Activated B cell treated with CpG ODN at 0.5 μM for 24 hours (primary cell): ENCODE measurements around the gene AGA. TPM values are rescaled to one million over a fixed set of nuclear protein-coding genes. Genes with fewer than 3 reads are reported as not detected.

Experiments
- ATAC-seq: fragments of 200-7000 bp; cut with Tn5 transposase; one replicate; pipeline ENCODE4 v1.10.0; 2021; ENCODE audit warnings: low read depth, mild to moderate bottlenecking, moderate library complexity
- CTCF ChIA-PET: fragments of 350-600 bp; sonication (Branson Sonifier 250); formaldehyde crosslinking; loops from one replicate; lab custom pipeline; 2021; ENCODE audit warnings: antibody characterized with exemption; lab: Charles Lee
- POLR2A ChIA-PET: fragments of 350-600 bp; sonication (Branson Sonifier 250); formaldehyde crosslinking; loops from one replicate; lab custom pipeline; 2021; ENCODE audit warnings: antibody characterized with exemption; lab: Charles Lee
- DNase-seq: peaks from one replicate; pipeline ENCODE4 v3.0.0; 2022
- H3K27ac Mint-ChIP-seq: one replicate; pipeline ENCODE4 v1.8.0; 2020; ENCODE audit warnings: mixed read lengths
- H3K27me3 Mint-ChIP-seq: one replicate; pipeline ENCODE4 v1.8.0; 2021; ENCODE audit warnings: mixed read lengths
- H3K36me3 Mint-ChIP-seq: one replicate; pipeline ENCODE4 v1.8.0; 2021; ENCODE audit warnings: low read depth, mixed read lengths
- H3K4me1 Mint-ChIP-seq: one replicate; pipeline ENCODE4 v1.8.0; 2021; ENCODE audit warnings: mixed read lengths
- H3K4me3 Mint-ChIP-seq: one replicate; pipeline ENCODE4 v1.8.0; 2020; ENCODE audit warnings: mild to moderate bottlenecking, mixed read lengths
- H3K9me3 Mint-ChIP-seq: one replicate; pipeline ENCODE4 v1.8.0; 2020; ENCODE audit warnings: mixed read lengths
- intact Hi-C: fragments of 100-400 bp; cut with micrococcal nuclease; formaldehyde crosslinking; loops from one replicate; pipeline ENCODE4 v1.15.1; 2024
- total RNA-seq: library from RNA; stranded (reverse); gene quantifications from 2 replicates; pipeline ENCODE4 v1.2.3, GENCODE V29; 2022
- TF ChIP-seq, protein P1 (sequence below): fragments of 200-600 bp; IDR thresholded peaks from one replicate; pipeline ENCODE4 v1.8.0; 2022; ENCODE audit warnings: antibody characterized with exemption, mild to moderate bottlenecking

AGA gene
- total RNA-seq, result 27.7 and 31.1 TPM in 2 replicates

DNA sequence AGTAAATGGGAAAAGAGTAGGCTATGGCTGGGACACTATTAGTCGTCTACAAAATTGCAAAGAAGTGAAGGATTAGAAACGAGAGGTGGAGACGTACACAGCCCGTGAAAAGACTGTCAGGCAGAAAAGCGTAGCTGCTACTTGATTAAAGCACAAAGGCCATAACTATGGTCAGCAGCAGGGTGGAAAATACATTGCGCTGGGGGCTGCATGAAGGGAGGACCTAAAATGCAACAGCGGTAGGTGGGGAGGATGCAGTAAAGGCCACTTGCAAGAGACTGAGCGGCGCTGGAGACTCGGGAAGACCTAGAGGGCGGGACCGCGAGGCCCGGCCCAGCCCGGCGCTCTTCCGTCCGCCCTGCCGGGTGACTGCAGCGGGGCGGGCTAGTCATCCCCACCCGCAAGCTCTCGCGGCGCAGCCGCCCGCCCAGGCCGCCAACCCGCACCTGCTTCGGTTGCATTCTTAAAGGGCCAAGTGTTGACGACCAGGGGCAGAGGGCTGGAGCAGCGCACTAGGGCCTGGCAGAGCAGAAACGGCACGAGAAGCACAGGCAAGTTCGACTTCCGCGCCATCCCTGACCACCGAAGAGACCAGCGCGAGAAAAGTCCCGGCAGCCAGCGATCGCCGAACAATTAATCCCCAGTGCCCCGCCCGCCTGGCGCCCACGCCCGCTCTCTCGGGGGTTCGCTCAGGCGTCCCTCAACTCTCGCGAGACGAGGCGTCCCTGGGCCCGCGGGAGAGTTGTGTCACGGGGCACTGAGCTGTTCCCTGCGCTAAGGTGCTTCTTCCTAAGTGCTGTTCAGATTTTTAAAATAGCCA lies at the start of gene AGA:
Gene AGA (minus strand): TSS at position 635 of the 820 bp plus-strand sequence. CDS start 62 bp downstream, at position 573.
- intact Hi-C loops, result loop anchor here (1.0 to 2.0 kb wide), 4 partner anchors 132 to 1377 kb away; partner anchors contain the start of genes SPATA4 and WDR17
- DNase-seq, result peak; percentile 90
- Mint-ChIP-seq H3K27ac (peak within 1 kb of the TSS; percentile 91), H3K36me3 (peaks cover 34% of the 10 kb centered on the region), H3K4me3 (peak within 1 kb of the TSS; percentile 86), H3K4me1 (peaks cover 23% of the 10 kb centered on the region), H3K9me3 (no peaks in the 10 kb centered on the region), H3K27me3 (no peaks in the 10 kb centered on the region)
- CTCF ChIA-PET, result interaction anchor here (0.7 kb wide), 1 partner anchor 26 kb away, joined by 3 read pairs; no protein-coding TSS in a partner anchor
- ATAC-seq, result peak; percentile 91
- POLR2A ChIA-PET, result interaction anchor here (0.5 to 3.4 kb wide), 13 partner anchors 9 to 1440 kb away, joined by 3 to 19 read pairs (median 4); partner anchors contain the start of genes NEIL3 and SPATA4
- TF ChIP-seq, protein P1, sequence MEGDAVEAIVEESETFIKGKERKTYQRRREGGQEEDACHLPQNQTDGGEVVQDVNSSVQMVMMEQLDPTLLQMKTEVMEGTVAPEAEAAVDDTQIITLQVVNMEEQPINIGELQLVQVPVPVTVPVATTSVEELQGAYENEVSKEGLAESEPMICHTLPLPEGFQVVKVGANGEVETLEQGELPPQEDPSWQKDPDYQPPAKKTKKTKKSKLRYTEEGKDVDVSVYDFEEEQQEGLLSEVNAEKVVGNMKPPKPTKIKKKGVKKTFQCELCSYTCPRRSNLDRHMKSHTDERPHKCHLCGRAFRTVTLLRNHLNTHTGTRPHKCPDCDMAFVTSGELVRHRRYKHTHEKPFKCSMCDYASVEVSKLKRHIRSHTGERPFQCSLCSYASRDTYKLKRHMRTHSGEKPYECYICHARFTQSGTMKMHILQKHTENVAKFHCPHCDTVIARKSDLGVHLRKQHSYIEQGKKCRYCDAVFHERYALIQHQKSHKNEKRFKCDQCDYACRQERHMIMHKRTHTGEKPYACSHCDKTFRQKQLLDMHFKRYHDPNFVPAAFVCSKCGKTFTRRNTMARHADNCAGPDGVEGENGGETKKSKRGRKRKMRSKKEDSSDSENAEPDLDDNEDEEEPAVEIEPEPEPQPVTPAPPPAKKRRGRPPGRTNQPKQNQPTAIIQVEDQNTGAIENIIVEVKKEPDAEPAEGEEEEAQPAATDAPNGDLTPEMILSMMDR, result no peak

DNA sequence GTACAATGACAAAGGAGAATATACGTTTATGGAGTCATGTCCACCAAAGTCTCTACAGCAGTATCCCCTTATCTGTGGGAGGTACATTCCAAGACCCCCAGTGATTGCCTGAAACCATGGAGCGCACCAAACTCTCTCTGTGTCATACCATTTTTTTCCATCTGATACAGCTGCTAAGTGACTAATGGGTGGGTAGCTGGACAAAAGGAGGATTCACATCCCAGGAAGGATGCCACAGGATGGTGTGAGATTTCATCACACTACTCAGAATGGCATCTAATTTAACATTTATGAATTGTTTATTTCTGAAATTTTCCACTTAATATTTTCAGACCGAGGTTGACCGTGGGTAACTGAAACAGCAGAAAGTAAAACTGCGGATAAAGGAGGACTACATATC lies 49.8 kb upstream of the AGA start:
- no peak for ATAC-seq
- no peaks in the 10 kb centered on the region for H3K36me3 Mint-ChIP-seq
- POLR2A ChIA-PET, result no interaction called here
- TF ChIP-seq, protein P1, result no peak
- no peak overlapping the region for H3K27ac Mint-ChIP-seq
- no peak for DNase-seq
- no peaks in the 10 kb centered on the region for H3K27me3 Mint-ChIP-seq
- no peaks in the 10 kb centered on the region for H3K4me1 Mint-ChIP-seq
- H3K9me3 Mint-ChIP-seq, result no peaks in the 10 kb centered on the region
- H3K4me3 Mint-ChIP-seq, result no peak overlapping the region
- CTCF ChIA-PET, result no interaction called here
- intact Hi-C loops, result no loop called here

DNA sequence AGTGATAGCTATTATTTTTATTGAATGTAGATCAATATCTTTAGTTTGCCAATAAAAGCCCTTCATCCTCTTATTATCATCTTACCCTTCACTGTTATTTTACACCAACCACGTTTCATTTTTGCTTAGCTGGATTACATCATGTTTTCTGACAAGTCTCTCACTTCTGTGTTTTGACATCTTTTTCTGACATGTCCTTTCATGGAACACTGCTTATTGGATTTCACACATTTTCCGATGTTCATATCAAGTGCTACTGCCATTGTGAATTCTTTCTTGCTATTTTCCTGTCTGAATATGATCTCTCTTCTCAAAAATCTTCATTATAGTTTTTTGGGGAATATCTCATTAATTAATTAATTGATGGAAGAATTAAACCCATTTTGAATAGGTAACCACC lies 48.5 kb upstream of the AGA start:
- CTCF ChIA-PET, result no interaction called here
- Mint-ChIP-seq H3K36me3 (no peaks in the 10 kb centered on the region), H3K27me3 (no peaks in the 10 kb centered on the region), H3K4me1 (no peaks in the 10 kb centered on the region), H3K4me3 (no peak overlapping the region), H3K27ac (no peak overlapping the region), H3K9me3 (no peaks in the 10 kb centered on the region)
- DNase-seq (no peak), ATAC-seq (no peak)
- TF ChIP-seq, protein P1, result no peak
- intact Hi-C loops, result no loop called here
- POLR2A ChIA-PET, result no interaction called here

DNA sequence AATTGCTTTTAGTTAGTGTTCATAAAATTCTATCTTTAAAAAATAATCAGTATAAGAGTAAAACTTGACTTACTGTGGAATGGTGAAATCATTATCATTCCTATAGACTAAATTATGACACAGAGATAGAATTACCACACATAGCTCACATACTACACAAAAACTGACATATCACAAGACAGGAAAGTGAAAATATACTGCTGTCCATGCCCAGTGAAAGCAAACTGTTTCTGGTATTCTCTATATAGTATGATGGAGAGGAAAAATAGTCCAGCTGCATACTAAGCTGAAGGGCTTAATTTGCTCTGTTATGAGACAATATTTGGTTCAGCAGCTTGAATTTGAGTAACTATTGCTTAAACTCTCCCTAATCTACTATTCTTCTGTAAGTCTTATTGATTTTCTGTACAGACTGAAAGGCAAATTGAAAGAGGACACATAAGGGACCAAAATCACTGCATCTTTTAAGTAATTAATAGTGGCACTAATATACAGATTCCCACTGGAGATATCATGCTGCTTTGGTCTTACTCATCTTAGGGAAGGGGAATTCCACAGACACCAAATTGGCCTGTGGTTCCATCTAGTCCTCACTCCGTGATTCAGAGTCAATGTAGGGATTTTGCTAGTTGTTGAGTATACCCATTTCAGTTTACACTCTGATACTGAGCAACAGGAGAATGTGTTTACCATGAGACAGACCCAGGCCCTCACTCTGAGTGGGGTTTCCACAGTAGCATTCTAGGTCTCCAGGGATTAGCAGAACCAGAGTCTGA lies 47.4 kb upstream of the AGA start:
- Mint-ChIP-seq H3K4me1 (no peaks in the 10 kb centered on the region), H3K27me3 (no peaks in the 10 kb centered on the region), H3K4me3 (no peak overlapping the region), H3K9me3 (no peaks in the 10 kb centered on the region), H3K36me3 (no peaks in the 10 kb centered on the region), H3K27ac (no peak overlapping the region)
- ChIA-PET CTCF (no interaction called here), POLR2A (no interaction called here)
- TF ChIP-seq, protein P1, result no peak
- intact Hi-C loops, result no loop called here
- ATAC-seq (no peak), DNase-seq (no peak)

DNA sequence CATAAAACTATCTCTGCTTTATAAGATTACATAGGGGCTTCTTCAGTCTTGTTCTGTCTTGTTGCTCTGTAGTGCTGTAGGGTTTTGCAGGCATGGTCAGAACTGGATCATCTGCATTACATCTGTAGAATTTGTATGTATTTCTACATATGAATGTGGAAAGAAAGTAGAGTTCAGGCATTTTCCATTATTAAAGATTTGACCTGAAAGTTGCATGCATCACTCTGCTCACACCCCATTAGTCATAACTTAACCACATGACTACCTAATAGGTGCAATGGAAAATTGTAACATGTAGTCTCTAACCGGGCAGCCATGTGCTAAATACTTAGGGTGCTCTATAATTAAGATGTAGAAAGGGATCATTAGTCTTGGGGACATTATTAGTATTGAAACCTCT lies 45.7 kb upstream of the AGA start:
- TF ChIP-seq, protein P1, result no peak
- DNase-seq, result no peak
- CTCF ChIA-PET, result no interaction called here
- intact Hi-C loops, result no loop called here
- H3K4me1 Mint-ChIP-seq, result no peaks in the 10 kb centered on the region
- H3K27ac Mint-ChIP-seq, result no peak overlapping the region
- no peaks in the 10 kb centered on the region for H3K36me3 Mint-ChIP-seq
- H3K9me3 Mint-ChIP-seq, result no peaks in the 10 kb centered on the region
- H3K4me3 Mint-ChIP-seq, result no peak overlapping the region
- ATAC-seq, result no peak
- POLR2A ChIA-PET, result no interaction called here
- H3K27me3 Mint-ChIP-seq, result no peaks in the 10 kb centered on the region
